Fibroblast of gingiva (primary cell): ENCODE data around the gene ZFYVE9.
"Not testable (repeated sequence)": the region's sequence is repeated elsewhere in the genome, so short reads cannot be mapped to it uniquely, and the experiment has no call there.

ENCODE experiments used
- DNase-seq: peaks from one replicate; pipeline ENCODE4 v3.0.0-alpha.2; 2011; ENCODE audit warnings: low read depth

ZFYVE9 gene, protein sequence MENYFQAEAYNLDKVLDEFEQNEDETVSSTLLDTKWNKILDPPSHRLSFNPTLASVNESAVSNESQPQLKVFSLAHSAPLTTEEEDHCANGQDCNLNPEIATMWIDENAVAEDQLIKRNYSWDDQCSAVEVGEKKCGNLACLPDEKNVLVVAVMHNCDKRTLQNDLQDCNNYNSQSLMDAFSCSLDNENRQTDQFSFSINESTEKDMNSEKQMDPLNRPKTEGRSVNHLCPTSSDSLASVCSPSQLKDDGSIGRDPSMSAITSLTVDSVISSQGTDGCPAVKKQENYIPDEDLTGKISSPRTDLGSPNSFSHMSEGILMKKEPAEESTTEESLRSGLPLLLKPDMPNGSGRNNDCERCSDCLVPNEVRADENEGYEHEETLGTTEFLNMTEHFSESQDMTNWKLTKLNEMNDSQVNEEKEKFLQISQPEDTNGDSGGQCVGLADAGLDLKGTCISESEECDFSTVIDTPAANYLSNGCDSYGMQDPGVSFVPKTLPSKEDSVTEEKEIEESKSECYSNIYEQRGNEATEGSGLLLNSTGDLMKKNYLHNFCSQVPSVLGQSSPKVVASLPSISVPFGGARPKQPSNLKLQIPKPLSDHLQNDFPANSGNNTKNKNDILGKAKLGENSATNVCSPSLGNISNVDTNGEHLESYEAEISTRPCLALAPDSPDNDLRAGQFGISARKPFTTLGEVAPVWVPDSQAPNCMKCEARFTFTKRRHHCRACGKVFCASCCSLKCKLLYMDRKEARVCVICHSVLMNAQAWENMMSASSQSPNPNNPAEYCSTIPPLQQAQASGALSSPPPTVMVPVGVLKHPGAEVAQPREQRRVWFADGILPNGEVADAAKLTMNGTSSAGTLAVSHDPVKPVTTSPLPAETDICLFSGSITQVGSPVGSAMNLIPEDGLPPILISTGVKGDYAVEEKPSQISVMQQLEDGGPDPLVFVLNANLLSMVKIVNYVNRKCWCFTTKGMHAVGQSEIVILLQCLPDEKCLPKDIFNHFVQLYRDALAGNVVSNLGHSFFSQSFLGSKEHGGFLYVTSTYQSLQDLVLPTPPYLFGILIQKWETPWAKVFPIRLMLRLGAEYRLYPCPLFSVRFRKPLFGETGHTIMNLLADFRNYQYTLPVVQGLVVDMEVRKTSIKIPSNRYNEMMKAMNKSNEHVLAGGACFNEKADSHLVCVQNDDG (N-terminal part only)

GRCh38 chr1:52141513-52142219, at the start of gene ZFYVE9:
Gene ZFYVE9 (plus strand): TSS chr1:52142089. CDS start chr1:52233207, 91,118 bp downstream.
- DNase-seq: peak; percentile 75

GRCh38 chr1:52094300-52094699, 47.6 kb upstream of the ZFYVE9 start:
- not testable (repeated sequence) for DNase-seq

DNA sequence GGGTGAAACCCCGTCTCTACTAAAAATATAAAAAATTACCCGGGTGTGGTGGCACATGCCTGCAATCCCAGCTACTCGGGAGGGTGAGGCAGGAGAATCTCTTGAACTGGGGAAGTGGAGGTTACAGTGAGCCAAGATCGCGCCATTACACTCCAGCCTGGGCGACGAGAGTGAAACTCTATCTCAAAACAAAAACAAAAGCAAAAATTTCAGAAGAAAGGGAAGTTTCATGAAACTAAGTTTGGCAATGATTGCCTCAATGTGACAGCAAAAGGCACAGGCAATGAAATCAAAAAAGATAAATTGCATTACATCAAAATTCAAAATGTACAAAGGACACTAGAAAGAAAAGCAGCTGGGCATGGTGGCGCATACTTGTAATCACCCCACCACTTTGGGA, 45.7 kb upstream of the ZFYVE9 start:
- no peak for DNase-seq

DNA sequence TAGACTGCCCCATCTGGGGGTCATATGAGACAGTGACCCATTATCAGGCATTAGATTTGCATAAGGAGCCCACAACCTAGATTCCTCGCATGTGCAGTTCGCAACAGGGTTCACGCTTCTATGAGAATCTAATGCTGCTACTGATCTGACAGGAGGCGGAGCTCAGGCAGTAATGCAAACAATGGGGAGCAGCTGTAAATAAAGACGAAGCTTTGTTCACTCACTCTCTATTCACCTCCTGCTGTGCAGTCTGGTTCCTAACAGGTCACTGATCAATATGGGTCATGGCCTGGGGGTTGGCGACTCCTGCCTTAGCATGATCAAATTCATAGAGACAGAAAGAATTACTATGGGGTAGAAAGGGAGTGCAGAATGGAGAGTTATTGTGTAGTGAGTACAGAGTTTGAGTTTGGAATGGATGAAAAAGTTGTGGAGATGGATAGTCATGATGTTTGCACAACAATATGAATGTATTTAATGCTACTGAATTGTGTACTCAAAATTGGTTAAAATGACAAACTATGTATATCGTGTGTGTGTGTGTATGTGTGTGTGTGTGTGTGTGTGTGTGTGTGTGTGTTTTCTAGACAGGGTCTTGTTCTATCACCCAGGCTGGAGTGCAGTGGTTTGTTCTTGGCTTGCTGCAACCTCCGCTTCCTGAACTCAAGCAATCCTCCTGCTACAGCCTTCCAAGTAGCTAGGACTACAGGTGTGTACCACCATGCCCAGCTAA, 43.6 kb upstream of the ZFYVE9 start:
- no peak for DNase-seq

GRCh38 chr1:52102336-52103013, 39.4 kb upstream of the ZFYVE9 start:
- peak; percentile 41 for DNase-seq

DNA sequence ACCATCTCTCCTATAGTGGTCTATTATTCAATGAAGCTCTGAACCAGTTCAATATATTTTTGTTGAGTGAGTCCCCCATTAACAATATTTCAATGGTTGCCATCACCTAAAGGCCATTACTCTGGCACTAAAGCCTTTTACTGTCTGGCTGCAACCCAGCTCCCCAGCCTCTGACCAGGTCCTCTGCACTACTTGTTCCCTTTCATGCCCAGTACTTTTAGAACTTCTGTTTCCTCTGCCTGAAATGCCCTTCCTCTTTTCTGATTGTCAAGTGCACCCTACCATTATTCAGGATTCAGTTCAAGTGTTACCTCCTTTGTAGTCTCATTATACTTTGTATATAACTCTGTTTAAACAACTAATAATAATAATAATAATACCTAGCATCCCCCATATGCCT, 30.4 kb upstream of the ZFYVE9 start:
- DNase-seq: no peak

DNA sequence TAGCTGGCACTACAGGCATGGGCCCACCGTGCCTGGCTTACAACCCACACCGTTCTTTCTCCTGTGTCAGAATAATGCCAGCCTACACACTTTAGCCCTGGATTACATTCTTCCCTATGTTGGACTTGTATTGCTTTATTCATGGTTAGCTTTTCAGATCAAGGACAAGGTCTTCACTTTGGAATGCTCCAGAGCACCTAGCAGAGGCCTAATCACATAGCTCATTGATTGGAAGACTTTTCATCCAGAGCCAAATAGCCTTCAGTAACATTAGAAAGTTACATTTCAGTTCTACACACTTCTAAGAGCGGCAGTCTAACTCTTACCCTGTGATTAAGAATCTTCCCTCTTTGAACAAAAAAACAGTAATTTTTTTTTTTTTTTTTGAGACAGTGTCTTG, 29.4 kb upstream of the ZFYVE9 start:
- DNase-seq: no peak

DNA sequence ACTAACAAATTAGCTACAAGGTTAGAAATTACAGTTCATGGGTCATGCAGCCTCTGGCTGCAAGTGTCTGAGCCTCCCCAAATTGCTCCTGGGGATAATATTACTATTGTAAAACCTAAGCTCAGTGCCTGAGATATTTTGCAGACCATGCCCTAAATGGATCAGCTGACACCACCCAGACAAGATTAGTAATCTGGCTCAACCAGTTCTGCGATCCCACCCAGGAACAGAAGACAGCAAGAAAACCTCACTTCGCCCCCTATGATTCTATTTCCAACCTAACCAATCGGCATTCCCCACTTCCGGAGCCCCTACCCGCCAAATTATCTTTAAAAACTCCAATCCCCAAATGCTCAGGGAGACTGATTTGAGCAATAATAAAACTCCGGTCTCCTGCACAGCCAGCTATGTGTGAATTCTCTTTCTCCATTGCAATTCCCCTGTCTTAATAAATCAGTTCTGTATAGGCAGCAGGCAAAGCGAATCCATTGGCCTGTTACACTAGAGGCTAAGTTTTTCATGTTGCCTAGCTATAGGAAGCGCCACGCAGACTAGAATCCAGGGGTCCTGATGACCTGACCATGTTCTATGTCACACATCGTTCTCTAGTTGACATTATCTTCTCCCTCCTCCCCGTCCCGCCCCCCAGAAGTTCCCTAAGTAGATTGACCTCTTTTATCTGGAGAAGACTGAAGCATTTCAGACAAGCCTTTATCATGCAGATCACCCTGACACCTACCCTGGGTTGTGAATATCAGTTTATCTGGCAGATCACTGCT, 22.4 kb upstream of the ZFYVE9 start:
- DNase-seq: no peak

DNA sequence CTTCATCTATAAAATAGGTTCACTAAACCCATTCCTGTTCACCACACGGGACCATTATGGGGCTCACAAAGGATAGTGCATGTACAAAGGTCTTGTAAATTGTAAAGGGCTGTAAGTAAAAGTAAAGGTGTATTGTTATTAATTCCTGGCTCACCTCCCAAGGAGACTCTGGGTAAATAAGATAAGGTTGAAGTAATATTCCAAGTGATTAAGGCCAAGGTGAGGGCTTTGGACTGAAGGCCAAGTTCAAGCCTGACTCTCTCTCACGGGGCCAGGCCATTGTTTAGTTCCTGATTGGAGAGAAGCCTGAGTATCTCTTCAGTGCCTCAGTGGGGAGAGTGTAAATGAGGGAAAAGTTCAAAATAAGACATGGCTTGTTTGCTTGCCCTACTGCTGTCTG, 19.5 kb upstream of the ZFYVE9 start:
- no peak for DNase-seq

GRCh38 chr1:52123622-52124021, 18.3 kb upstream of the ZFYVE9 start:
- DNase-seq: no peak

GRCh38 chr1:52125736-52126359, 16.0 kb upstream of the ZFYVE9 start:
- no peak for DNase-seq

GRCh38 chr1:52127181-52128180, 14.4 kb upstream of the ZFYVE9 start:
- peak; percentile 63 for DNase-seq

GRCh38 chr1:52139817-52140540, 1.9 kb upstream of the ZFYVE9 start:
- peak; percentile 94 for DNase-seq

DNA sequence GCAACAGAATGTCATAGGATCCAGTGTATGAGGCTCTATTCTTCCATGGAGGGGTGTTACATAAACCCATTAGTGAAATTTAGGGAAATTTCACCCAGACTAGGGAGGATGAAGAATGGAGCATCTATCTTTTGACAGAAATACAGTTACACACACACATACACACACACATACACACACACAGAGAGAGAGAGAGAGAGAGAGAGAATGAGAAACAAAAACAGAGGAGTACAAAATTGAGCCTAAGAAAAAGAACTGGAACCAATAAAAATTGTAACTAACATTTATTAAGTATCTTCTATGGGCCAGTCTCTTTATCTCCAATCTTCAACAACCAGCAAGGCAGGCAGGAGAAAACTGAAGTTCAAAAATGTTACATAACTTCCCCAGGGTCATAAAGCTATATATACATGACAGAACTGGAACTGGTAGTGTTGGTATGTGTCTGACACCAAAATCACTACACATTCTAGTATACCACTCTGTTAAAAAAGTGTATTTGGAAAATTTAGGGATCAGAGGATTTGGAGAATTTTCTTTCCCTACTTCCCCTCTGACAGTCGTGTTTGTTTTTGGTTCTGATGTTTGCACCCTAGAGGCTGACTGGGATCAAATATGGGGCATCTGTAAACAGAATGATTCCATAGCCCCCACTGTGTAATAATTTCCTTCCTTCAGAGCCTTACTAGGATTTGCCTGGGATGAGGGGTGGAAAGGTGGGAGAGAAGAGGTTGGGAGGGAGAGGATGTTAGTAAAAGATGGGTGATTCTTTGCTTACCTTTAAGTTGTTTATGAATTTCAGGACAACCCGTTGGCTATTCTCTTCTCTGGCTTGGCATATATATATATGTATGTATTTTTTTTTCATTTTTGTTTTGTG, 1.0 kb upstream of the ZFYVE9 start:
- DNase-seq: no peak

- peak; percentile 50 for DNase-seq
Measured at GRCh38 chr1:52142220-52143183, 613 bp downstream of the ZFYVE9 start.
